Measurements from ENCODE around the gene STARD9. TPM values are rescaled to one million over a fixed set of nuclear protein-coding genes. Genes with fewer than 3 reads are reported as not detected.
A peak's percentile ranks its signal among the peaks of the same experiment; 100 is the strongest.
"Not testable (repeated sequence)": the region's sequence is repeated elsewhere in the genome, so short reads cannot be mapped to it uniquely, and the experiment has no call there.

The STARD9 gene
- total and polyA plus RNA-seq, 2 experiments from 2014 or later, result 2.0 to 5.5 TPM

- H3K4me3 ChIP-seq, result no peak overlapping the region
- no peak for TF ChIP-seq CTCF (IDR thresholded peaks at IDR 0.05; ENCODE audit: low read depth, low read length)
- H3K9me3 ChIP-seq (ENCODE audit: low read depth), result no peaks in the 10 kb centered on the region
- H3K27me3 ChIP-seq, result no peaks in the 10 kb centered on the region
- DNase-seq (ENCODE audit: low read depth in 1 of 2, low spot score in 1 of 2), result no peak
- H3K4me1 ChIP-seq (ENCODE audit: low read depth), result peaks cover 3% of the 10 kb centered on the region
- peaks cover 10% of the 10 kb centered on the region for H3K36me3 ChIP-seq
- H3K27ac ChIP-seq, result no peak overlapping the region
Observed at GRCh38 chr15:42750306-42750705, 174.9 kb downstream of the STARD9 start.

GRCh38 chr15:42759093-42759492 lies 183.7 kb downstream of the STARD9 start:
- Histone ChIP-seq H3K27ac (peak overlapping the region; percentile 54), H3K9me3 (ENCODE audit: low read depth) (no peaks in the 10 kb centered on the region), H3K27me3 (no peaks in the 10 kb centered on the region), H3K4me1 (ENCODE audit: low read depth) (no peaks in the 10 kb centered on the region), H3K36me3 (no peaks in the 10 kb centered on the region), H3K4me3 (no peak overlapping the region)
- no peak for DNase-seq (ENCODE audit: low read depth in 1 of 2, low spot score in 1 of 2)
- TF ChIP-seq CTCF (IDR thresholded peaks at IDR 0.05; ENCODE audit: low read depth, low read length), result no peak

- Histone ChIP-seq H3K4me3 (no peak overlapping the region), H3K27ac (no peak overlapping the region), H3K4me1 (ENCODE audit: low read depth) (no peaks in the 10 kb centered on the region), H3K27me3 (no peaks in the 10 kb centered on the region), H3K9me3 (ENCODE audit: low read depth) (no peaks in the 10 kb centered on the region), H3K36me3 (no peaks in the 10 kb centered on the region)
- no peak for TF ChIP-seq CTCF (IDR thresholded peaks at IDR 0.05; ENCODE audit: low read depth, low read length)
- no peak for DNase-seq (ENCODE audit: low read depth in 1 of 2, low spot score in 1 of 2)
Observed at GRCh38 chr15:42760759-42761158, 185.4 kb downstream of the STARD9 start.

- H3K9me3 ChIP-seq (ENCODE audit: low read depth); H3K36me3 ChIP-seq; H3K27ac ChIP-seq; H3K27me3 ChIP-seq; DNase-seq (ENCODE audit: low read depth in 1 of 2, low spot score in 1 of 2); H3K4me3 ChIP-seq; H3K4me1 ChIP-seq (ENCODE audit: low read depth): not testable (repeated sequence)
Observed at GRCh38 chr15:42761813-42762212, 186.4 kb downstream of the STARD9 start.

GRCh38 chr15:42764154-42764731 lies 188.8 kb downstream of the STARD9 start:
- not testable (repeated sequence) for DNase-seq (ENCODE audit: low read depth in 1 of 2, low spot score in 1 of 2); H3K4me3 ChIP-seq; H3K4me1 ChIP-seq (ENCODE audit: low read depth); H3K27ac ChIP-seq; H3K27me3 ChIP-seq; H3K9me3 ChIP-seq (ENCODE audit: low read depth); H3K36me3 ChIP-seq

GRCh38 chr15:42766109-42766508 lies 190.7 kb downstream of the STARD9 start:
- H3K4me3 ChIP-seq; H3K36me3 ChIP-seq; H3K9me3 ChIP-seq (ENCODE audit: low read depth); DNase-seq (ENCODE audit: low read depth in 1 of 2, low spot score in 1 of 2); H3K27ac ChIP-seq; H3K4me1 ChIP-seq (ENCODE audit: low read depth); H3K27me3 ChIP-seq: not testable (repeated sequence)

Other genes with a start within 250 kb of the STARD9 start
- gene CAPN3, start 216.1 kb upstream of the STARD9 start, total RNA-seq, result 37.9 and 88.3 TPM in 2 replicates
- 47.0 and 79.7 TPM in 2 replicates for gene CAPN3, start 216.1 kb upstream of the STARD9 start, polyA plus RNA-seq
- 19.8 and 32.3 TPM in 2 replicates for gene ZNF106, start 84.5 kb upstream of the STARD9 start, total RNA-seq
- gene ZNF106, start 84.5 kb upstream of the STARD9 start, polyA plus RNA-seq, result 29.5 and 39.2 TPM in 2 replicates
- gene SNAP23, start 80.0 kb upstream of the STARD9 start, total RNA-seq, result 13.3 and 30.2 TPM in 2 replicates
- 17.8 and 31.2 TPM in 2 replicates for gene SNAP23, start 80.0 kb upstream of the STARD9 start, polyA plus RNA-seq
- 7.5 and 20.3 TPM in 2 replicates for gene LRRC57, start 26.8 kb upstream of the STARD9 start, total RNA-seq
- 10.7 and 18.0 TPM in 2 replicates for gene LRRC57, start 26.8 kb upstream of the STARD9 start, polyA plus RNA-seq
- 19.1 and 26.9 TPM in 2 replicates for gene HAUS2, start 26.8 kb upstream of the STARD9 start, total RNA-seq
- gene HAUS2, start 26.8 kb upstream of the STARD9 start, polyA plus RNA-seq, result 12.1 and 16.6 TPM in 2 replicates
- gene CDAN1, start 161.5 kb downstream of the STARD9 start, total RNA-seq, result 14.2 and 20.9 TPM in 2 replicates
- gene CDAN1, start 161.5 kb downstream of the STARD9 start, polyA plus RNA-seq, result 16.6 and 20.7 TPM in 2 replicates